ENCODE measurements around the gene ECE2. TPM values are rescaled to one million over a fixed set of nuclear protein-coding genes. Genes with fewer than 3 reads are reported as not detected.
"Not testable (repeated sequence)": the region's sequence is repeated elsewhere in the genome, so short reads cannot be mapped to it uniquely, and the experiment has no call there.

ECE2 gene
- polyA plus RNA-seq, 2 donors = not detected

DNA sequence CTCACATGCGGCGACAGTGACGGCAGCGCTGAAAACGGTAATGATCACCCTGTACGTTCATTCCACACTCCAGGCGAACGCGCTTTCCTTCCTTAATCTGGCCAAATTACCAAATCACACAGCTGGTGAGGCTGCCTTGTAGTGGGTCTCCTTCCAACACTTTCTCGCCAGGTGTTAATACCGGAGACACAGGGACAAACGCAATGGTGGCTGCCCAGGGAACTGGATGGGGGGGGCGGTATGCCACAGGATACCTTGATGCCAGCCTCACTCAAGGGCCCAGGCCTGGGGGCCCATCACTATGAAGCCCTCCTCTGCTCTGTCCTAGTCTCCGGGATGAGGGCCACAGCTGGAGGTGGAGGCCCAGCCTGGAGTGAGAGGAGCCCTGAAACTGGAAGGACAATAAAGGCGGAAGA lies 13.1 kb upstream of the ECE2 start:
- peaks cover 0 to 13% of the 10 kb centered on the region in 2 donors for H3K27me3 ChIP-seq (ENCODE audit: control insufficient read depth in 1 of 2, insufficient read depth in 2 of 2, low read length in 2 of 2)
- no peaks in the 10 kb centered on the region for H3K36me3 ChIP-seq (ENCODE audit: control insufficient read depth in 2 of 2, insufficient read depth in 2 of 2, low read length in 1 of 2)
- H3K4me1 ChIP-seq (ENCODE audit: control insufficient read depth in 2 of 2, insufficient read depth in 2 of 2, low read length in 1 of 2) = peaks cover 17 to 21% of the 10 kb centered on the region in 2 donors
- WGBS, 2 donors = 16 to 18% methylated on average over 15 of the region's 15 CpGs
- H3K4me3 ChIP-seq (ENCODE audit: low read depth in 1 of 2, low read length in 2 of 2) = no peak overlapping the region
- no peak overlapping the region for H3K27ac ChIP-seq (ENCODE audit: low read depth in 2 of 2, low read length in 1 of 2)
- no peaks in the 10 kb centered on the region for H3K9me3 ChIP-seq (ENCODE audit: control insufficient read depth in 2 of 2, insufficient read depth in 1 of 2, low read depth in 1 of 2, low read length in 1 of 2)

DNA sequence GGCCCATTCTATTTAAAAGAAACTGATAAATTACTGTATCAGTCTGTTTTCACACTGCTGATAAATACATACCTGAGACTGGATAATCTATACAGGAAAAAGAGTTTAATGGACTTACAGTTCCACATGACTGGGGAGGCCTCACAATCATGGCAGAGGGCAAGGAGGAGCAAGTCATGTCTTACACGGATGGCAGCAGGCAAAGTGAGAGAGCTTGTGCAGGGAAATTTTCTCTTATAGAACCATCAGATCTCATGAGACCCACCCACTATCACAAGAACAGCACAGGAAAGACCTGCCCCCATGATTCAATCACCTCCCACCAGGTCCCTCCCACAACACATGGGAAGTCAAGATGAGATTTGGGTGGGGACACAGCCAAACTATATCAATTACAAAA lies 8.6 kb upstream of the ECE2 start:
- not testable (repeated sequence) for H3K27me3 ChIP-seq (ENCODE audit: control insufficient read depth in 1 of 2, insufficient read depth in 2 of 2, low read length in 2 of 2)

DNA sequence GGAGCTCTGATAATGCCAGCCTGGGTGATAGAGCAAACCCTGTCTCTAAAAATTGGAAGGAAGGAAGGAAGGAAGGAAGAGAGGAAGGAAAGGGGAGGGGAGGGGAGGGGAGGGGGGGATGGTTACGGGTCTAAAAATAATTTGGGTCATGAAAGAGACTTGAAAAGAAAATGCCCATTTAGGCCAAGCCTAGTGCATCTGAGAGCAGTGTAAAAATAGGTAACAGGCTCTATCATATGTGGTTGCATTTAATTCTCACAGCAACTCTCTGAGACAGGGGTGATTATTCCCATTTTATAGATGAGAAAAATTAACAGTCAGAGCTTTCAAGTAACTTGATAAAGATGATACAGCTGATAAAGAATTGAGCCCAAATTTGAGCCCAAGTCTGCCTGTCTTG lies 3.6 kb upstream of the ECE2 start:
- no peak overlapping the region for H3K27ac ChIP-seq (ENCODE audit: low read depth in 2 of 2, low read length in 1 of 2)
- H3K36me3 ChIP-seq (ENCODE audit: control insufficient read depth in 2 of 2, insufficient read depth in 2 of 2, low read length in 1 of 2) = no peaks in the 10 kb centered on the region
- H3K4me1 ChIP-seq (ENCODE audit: control insufficient read depth in 2 of 2, insufficient read depth in 2 of 2, low read length in 1 of 2) = no peaks in the 10 kb centered on the region
- H3K9me3 ChIP-seq (ENCODE audit: control insufficient read depth in 2 of 2, insufficient read depth in 1 of 2, low read depth in 1 of 2, low read length in 1 of 2) = no peaks in the 10 kb centered on the region
- H3K4me3 ChIP-seq (ENCODE audit: low read depth in 1 of 2, low read length in 2 of 2) = no peak overlapping the region
- peaks cover 0 to 10% of the 10 kb centered on the region in 2 donors for H3K27me3 ChIP-seq (ENCODE audit: control insufficient read depth in 1 of 2, insufficient read depth in 2 of 2, low read length in 2 of 2)
- WGBS, 2 donors = 50 to 57% methylated on average over 1 of the region's 1 CpG

More for the DNA sequence above, 8.6 kb upstream of the ECE2 start:
- not testable (repeated sequence) for H3K9me3 ChIP-seq (ENCODE audit: control insufficient read depth in 2 of 2, insufficient read depth in 1 of 2, low read depth in 1 of 2, low read length in 1 of 2); H3K4me3 ChIP-seq (ENCODE audit: low read depth in 1 of 2, low read length in 2 of 2); H3K36me3 ChIP-seq (ENCODE audit: control insufficient read depth in 2 of 2, insufficient read depth in 2 of 2, low read length in 1 of 2); H3K4me1 ChIP-seq (ENCODE audit: control insufficient read depth in 2 of 2, insufficient read depth in 2 of 2, low read length in 1 of 2); H3K27ac ChIP-seq (ENCODE audit: low read depth in 2 of 2, low read length in 1 of 2)
- whole genome bisulfite sequencing, 2 donors = 87 to 90% methylated on average over 1 of the region's 1 CpG

DNA sequence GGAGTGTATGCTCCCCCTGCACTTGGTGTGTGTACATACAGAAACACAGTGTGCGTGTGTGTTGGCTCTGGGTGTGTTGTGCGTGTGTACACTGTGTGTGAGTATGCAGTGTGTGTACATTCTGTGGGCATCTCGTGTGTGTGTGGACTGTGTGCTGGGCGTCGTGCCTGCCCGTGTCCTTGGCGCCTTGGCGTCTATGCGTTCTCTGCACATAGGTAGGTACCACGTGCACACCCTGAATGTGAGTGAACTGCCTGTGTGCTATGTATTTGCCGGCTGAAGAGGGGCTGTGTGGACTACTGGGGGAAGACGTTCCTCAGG lies 481 bp upstream of the ECE2 start:
- Histone ChIP-seq H3K27ac (ENCODE audit: low read depth in 2 of 2, low read length in 1 of 2) (no peak overlapping the region), H3K9me3 (ENCODE audit: control insufficient read depth in 2 of 2, insufficient read depth in 1 of 2, low read depth in 1 of 2, low read length in 1 of 2) (no peaks in the 10 kb centered on the region), H3K4me1 (ENCODE audit: control insufficient read depth in 2 of 2, insufficient read depth in 2 of 2, low read length in 1 of 2) (no peaks in the 10 kb centered on the region), H3K36me3 (ENCODE audit: control insufficient read depth in 2 of 2, insufficient read depth in 2 of 2, low read length in 1 of 2) (no peaks in the 10 kb centered on the region), H3K4me3 (ENCODE audit: low read depth in 1 of 2, low read length in 2 of 2) (no peak overlapping the region), H3K27me3 (ENCODE audit: control insufficient read depth in 1 of 2, insufficient read depth in 2 of 2, low read length in 2 of 2) (peaks cover 0 to 10% of the 10 kb centered on the region in 2 donors)
- 70 to 73% methylated on average over 12 of the region's 12 CpGs for WGBS, 2 donors

DNA sequence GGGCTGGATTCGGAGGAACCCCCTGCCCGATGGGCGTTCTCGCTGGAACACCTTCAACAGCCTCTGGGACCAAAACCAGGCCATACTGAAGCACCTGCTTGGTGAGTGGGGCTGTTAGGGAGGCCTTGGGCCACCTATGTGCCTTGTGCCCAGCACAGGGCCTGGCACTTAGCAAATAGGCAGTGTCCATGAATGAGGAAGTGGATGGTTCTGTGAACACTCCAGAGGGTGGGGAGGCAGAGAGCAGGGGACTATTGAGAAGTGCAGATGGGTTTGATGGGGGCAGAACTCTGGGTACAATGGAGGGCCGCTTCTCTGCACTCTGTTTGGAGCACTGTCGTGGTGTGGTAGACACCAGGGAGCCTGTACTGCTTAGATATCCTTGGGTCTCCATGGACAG lies 1.5 kb downstream of the ECE2 start:
- Histone ChIP-seq H3K4me1 (ENCODE audit: control insufficient read depth in 2 of 2, insufficient read depth in 2 of 2, low read length in 1 of 2) (no peaks in the 10 kb centered on the region), H3K27me3 (ENCODE audit: control insufficient read depth in 1 of 2, insufficient read depth in 2 of 2, low read length in 2 of 2) (peaks cover 0 to 10% of the 10 kb centered on the region in 2 donors), H3K36me3 (ENCODE audit: control insufficient read depth in 2 of 2, insufficient read depth in 2 of 2, low read length in 1 of 2) (no peaks in the 10 kb centered on the region), H3K27ac (ENCODE audit: low read depth in 2 of 2, low read length in 1 of 2) (no peak overlapping the region), H3K4me3 (ENCODE audit: low read depth in 1 of 2, low read length in 2 of 2) (no peak overlapping the region), H3K9me3 (ENCODE audit: control insufficient read depth in 2 of 2, insufficient read depth in 1 of 2, low read depth in 1 of 2, low read length in 1 of 2) (no peaks in the 10 kb centered on the region)
- 90 to 95% methylated on average over 6 of the region's 6 CpGs for WGBS, 2 donors

DNA sequence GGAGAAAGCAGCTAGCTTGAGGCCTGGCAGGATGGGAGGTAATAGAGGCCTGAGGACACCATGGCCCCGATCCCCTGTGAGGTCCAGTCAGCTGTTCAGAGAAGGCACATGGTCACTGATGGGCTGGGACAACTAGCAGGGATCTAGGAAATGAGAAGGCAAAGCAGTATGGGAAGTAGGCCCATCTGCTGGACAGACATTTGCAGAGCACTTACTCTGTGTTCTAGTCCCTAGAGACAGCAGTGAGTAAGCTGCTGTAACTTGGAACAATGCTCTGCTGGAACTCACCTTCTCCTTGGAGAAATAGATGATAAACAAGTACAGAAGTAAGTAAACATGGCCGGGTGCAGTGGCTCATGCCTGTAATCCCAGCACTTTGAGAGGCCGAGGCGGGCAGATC lies 7.1 kb downstream of the ECE2 start:
- Histone ChIP-seq H3K4me3 (ENCODE audit: low read depth in 1 of 2, low read length in 2 of 2) (no peak overlapping the region), H3K27me3 (ENCODE audit: control insufficient read depth in 1 of 2, insufficient read depth in 2 of 2, low read length in 2 of 2) (no peaks in the 10 kb centered on the region)
- 83 to 84% methylated on average over 4 of the region's 4 CpGs for WGBS, 2 donors

DNA sequence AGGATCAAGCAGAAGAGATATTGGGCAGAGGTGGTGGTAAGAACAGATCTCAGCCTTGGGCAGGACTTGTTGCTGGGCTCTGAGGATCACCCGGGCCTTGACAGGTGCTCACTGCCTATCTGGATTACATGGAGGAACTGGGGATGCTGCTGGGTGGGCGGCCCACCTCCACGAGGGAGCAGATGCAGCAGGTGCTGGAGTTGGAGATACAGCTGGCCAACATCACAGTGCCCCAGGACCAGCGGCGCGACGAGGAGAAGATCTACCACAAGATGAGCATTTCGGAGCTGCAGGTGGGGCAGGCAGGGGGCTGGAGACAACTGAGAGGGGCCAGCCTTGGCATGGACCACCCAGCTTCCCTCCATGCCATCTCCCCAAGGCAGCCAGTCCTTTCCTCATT lies 7.9 kb downstream of the ECE2 start:
- H3K4me3 ChIP-seq (ENCODE audit: low read depth in 1 of 2, low read length in 2 of 2) = no peak overlapping the region
- WGBS, 2 donors = 92 to 93% methylated on average over 8 of the region's 8 CpGs
- H3K36me3 ChIP-seq (ENCODE audit: control insufficient read depth in 2 of 2, insufficient read depth in 2 of 2, low read length in 1 of 2) = no peaks in the 10 kb centered on the region
- no peaks in the 10 kb centered on the region for H3K9me3 ChIP-seq (ENCODE audit: control insufficient read depth in 2 of 2, insufficient read depth in 1 of 2, low read depth in 1 of 2, low read length in 1 of 2)
- no peaks in the 10 kb centered on the region for H3K4me1 ChIP-seq (ENCODE audit: control insufficient read depth in 2 of 2, insufficient read depth in 2 of 2, low read length in 1 of 2)
- no peak overlapping the region for H3K27ac ChIP-seq (ENCODE audit: low read depth in 2 of 2, low read length in 1 of 2)
- H3K27me3 ChIP-seq (ENCODE audit: control insufficient read depth in 1 of 2, insufficient read depth in 2 of 2, low read length in 2 of 2) = no peaks in the 10 kb centered on the region

More for the DNA sequence above, 7.1 kb downstream of the ECE2 start:
- Histone ChIP-seq H3K4me1 (ENCODE audit: control insufficient read depth in 2 of 2, insufficient read depth in 2 of 2, low read length in 1 of 2) (no peaks in the 10 kb centered on the region), H3K9me3 (ENCODE audit: control insufficient read depth in 2 of 2, insufficient read depth in 1 of 2, low read depth in 1 of 2, low read length in 1 of 2) (no peaks in the 10 kb centered on the region), H3K36me3 (ENCODE audit: control insufficient read depth in 2 of 2, insufficient read depth in 2 of 2, low read length in 1 of 2) (no peaks in the 10 kb centered on the region), H3K27ac (ENCODE audit: low read depth in 2 of 2, low read length in 1 of 2) (no peak overlapping the region)

GRCh38 chr3:184284696-184285095 lies 8.9 kb downstream of the ECE2 start:
- Histone ChIP-seq H3K4me1 (ENCODE audit: control insufficient read depth in 2 of 2, insufficient read depth in 2 of 2, low read length in 1 of 2) (no peaks in the 10 kb centered on the region), H3K9me3 (ENCODE audit: control insufficient read depth in 2 of 2, insufficient read depth in 1 of 2, low read depth in 1 of 2, low read length in 1 of 2) (no peaks in the 10 kb centered on the region), H3K27ac (ENCODE audit: low read depth in 2 of 2, low read length in 1 of 2) (no peak overlapping the region), H3K27me3 (ENCODE audit: control insufficient read depth in 1 of 2, insufficient read depth in 2 of 2, low read length in 2 of 2) (no peaks in the 10 kb centered on the region), H3K36me3 (ENCODE audit: control insufficient read depth in 2 of 2, insufficient read depth in 2 of 2, low read length in 1 of 2) (no peaks in the 10 kb centered on the region), H3K4me3 (ENCODE audit: low read depth in 1 of 2, low read length in 2 of 2) (no peak overlapping the region)
- WGBS, 2 donors = 26 to 27% methylated on average over 4 of the region's 4 CpGs

DNA sequence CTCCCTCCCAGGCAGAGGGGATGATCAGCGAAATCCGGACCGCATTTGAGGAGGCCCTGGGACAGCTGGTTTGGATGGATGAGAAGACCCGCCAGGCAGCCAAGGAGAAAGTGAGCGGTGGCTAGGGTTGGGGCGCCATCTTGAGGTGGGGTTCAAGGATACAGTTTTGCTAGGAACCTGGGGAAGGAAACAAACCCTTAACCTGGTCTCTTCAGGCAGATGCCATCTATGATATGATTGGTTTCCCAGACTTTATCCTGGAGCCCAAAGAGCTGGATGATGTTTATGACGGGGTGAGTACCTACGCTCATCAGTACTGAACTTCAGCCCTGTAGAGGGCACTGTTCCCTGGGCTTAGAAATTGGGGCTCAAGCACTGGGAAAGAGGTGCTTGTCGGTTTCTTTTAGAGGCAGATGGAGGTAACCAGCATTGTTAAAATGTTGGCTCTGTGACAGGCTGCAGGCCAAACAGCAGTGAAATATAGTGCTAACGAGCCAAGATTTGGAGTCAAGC lies 13.7 kb downstream of the ECE2 start:
- Histone ChIP-seq H3K4me1 (ENCODE audit: control insufficient read depth in 2 of 2, insufficient read depth in 2 of 2, low read length in 1 of 2) (no peaks in the 10 kb centered on the region), H3K27me3 (ENCODE audit: control insufficient read depth in 1 of 2, insufficient read depth in 2 of 2, low read length in 2 of 2) (no peaks in the 10 kb centered on the region), H3K9me3 (ENCODE audit: control insufficient read depth in 2 of 2, insufficient read depth in 1 of 2, low read depth in 1 of 2, low read length in 1 of 2) (no peaks in the 10 kb centered on the region), H3K4me3 (ENCODE audit: low read depth in 1 of 2, low read length in 2 of 2) (no peak overlapping the region), H3K36me3 (ENCODE audit: control insufficient read depth in 2 of 2, insufficient read depth in 2 of 2, low read length in 1 of 2) (no peaks in the 10 kb centered on the region), H3K27ac (ENCODE audit: low read depth in 2 of 2, low read length in 1 of 2) (no peak overlapping the region)
- WGBS, 2 donors = 9% methylated on average over 10 of the region's 10 CpGs

- WGBS, 2 donors = 85 to 86% methylated on average over 10 of the region's 10 CpGs
- no peaks in the 10 kb centered on the region for H3K4me1 ChIP-seq (ENCODE audit: control insufficient read depth in 2 of 2, insufficient read depth in 2 of 2, low read length in 1 of 2)
- H3K27me3 ChIP-seq (ENCODE audit: control insufficient read depth in 1 of 2, insufficient read depth in 2 of 2, low read length in 2 of 2) = no peaks in the 10 kb centered on the region
- H3K27ac ChIP-seq (ENCODE audit: low read depth in 2 of 2, low read length in 1 of 2) = no peak overlapping the region
- no peaks in the 10 kb centered on the region for H3K9me3 ChIP-seq (ENCODE audit: control insufficient read depth in 2 of 2, insufficient read depth in 1 of 2, low read depth in 1 of 2, low read length in 1 of 2)
- no peak overlapping the region for H3K4me3 ChIP-seq (ENCODE audit: low read depth in 1 of 2, low read length in 2 of 2)
- H3K36me3 ChIP-seq (ENCODE audit: control insufficient read depth in 2 of 2, insufficient read depth in 2 of 2, low read length in 1 of 2) = no peaks in the 10 kb centered on the region
Observed at GRCh38 chr3:184290331-184290730, 14.5 kb downstream of the ECE2 start.
